Astrocyte (in vitro differentiated cells and primary cell): ENCODE measurements around the gene RTEL1. TPM values are rescaled to one million over a fixed set of nuclear protein-coding genes. Genes with fewer than 3 reads are reported as not detected.
"Not testable (repeated sequence)": the region's sequence is repeated elsewhere in the genome, so short reads cannot be mapped to it uniquely, and the experiment has no call there.

Experiments
- DNase-seq: peaks from one replicate; pipeline ENCODE4 v3.0.0-alpha.2; 2010; ENCODE audit warnings: low read depth
- FAIRE-seq: peaks from 2 replicates; lab custom pipeline; 2011; peaks lifted over from hg19 to GRCh38; lab: Jason Lieb, UNC
- H2AFZ ChIP-seq: 2 replicates; pipeline ENCODE4 v1.6.0; 2012; ENCODE audit warnings: low read depth, low read length, inconsistent platforms
- H3K27ac ChIP-seq: 2 replicates; pipeline ENCODE4 v1.5.1; 2011; ENCODE audit warnings: low read depth, low read length, inconsistent platforms
- H3K27me3 ChIP-seq: 2 replicates; pipeline ENCODE4 v1.6.0; 2011; ENCODE audit warnings: low read length, inconsistent platforms; ENCODE audit not compliant: insufficient read depth
- H3K36me3 ChIP-seq: 2 replicates; pipeline ENCODE4 v1.5.1; 2011; ENCODE audit warnings: low read length, inconsistent platforms; ENCODE audit not compliant: insufficient read depth
- H3K4me1 ChIP-seq: 2 replicates; pipeline ENCODE4 v1.5.1; 2011; ENCODE audit warnings: low read length, inconsistent platforms; ENCODE audit not compliant: insufficient read depth
- H3K4me2 ChIP-seq: 2 replicates; pipeline ENCODE4 v1.6.0; 2012; ENCODE audit warnings: low read length, inconsistent platforms
- H3K4me3 ChIP-seq: 2 replicates; pipeline ENCODE4 v1.5.1; 2011; ENCODE audit warnings: low read depth, mild to moderate bottlenecking, low read length, inconsistent platforms; ENCODE audit not compliant: insufficient read depth
- H3K79me2 ChIP-seq: 2 replicates; pipeline ENCODE4 v1.6.0; 2012; ENCODE audit warnings: mild to moderate bottlenecking, low read length, inconsistent platforms; ENCODE audit not compliant: insufficient read depth
- H3K9ac ChIP-seq: 2 replicates; pipeline ENCODE4 v1.6.0; 2012; ENCODE audit warnings: mild to moderate bottlenecking, low read length, inconsistent platforms
- H3K9me3 ChIP-seq: 2 replicates; pipeline ENCODE4 v1.5.1; 2012; ENCODE audit warnings: low read depth, mild to moderate bottlenecking, low read length, inconsistent platforms; ENCODE audit not compliant: insufficient read depth
- H4K20me1 ChIP-seq: 2 replicates; pipeline ENCODE4 v1.6.0; 2012; ENCODE audit warnings: low read length, inconsistent platforms; ENCODE audit not compliant: insufficient read depth
- H3K27ac Mint-ChIP-seq: one replicate; pipeline ENCODE4 v1.8.0; 2021; ENCODE audit warnings: mild to moderate bottlenecking, mixed read lengths; ENCODE audit not compliant: unreplicated experiment
- H3K27me3 Mint-ChIP-seq: one replicate; pipeline ENCODE4 v1.8.0; 2021; ENCODE audit warnings: low read depth, mixed read lengths; ENCODE audit not compliant: unreplicated experiment
- H3K36me3 Mint-ChIP-seq: one replicate; pipeline ENCODE4 v1.8.0; 2021; ENCODE audit warnings: low read depth, mixed read lengths; ENCODE audit not compliant: unreplicated experiment
- H3K4me1 Mint-ChIP-seq: one replicate; pipeline ENCODE4 v1.8.0; 2021; ENCODE audit warnings: low read depth, mixed read lengths; ENCODE audit not compliant: unreplicated experiment
- H3K4me3 Mint-ChIP-seq: one replicate; pipeline ENCODE4 v1.8.0; 2021; ENCODE audit warnings: mild to moderate bottlenecking, moderate library complexity, mixed read lengths; ENCODE audit not compliant: unreplicated experiment
- H3K9me3 Mint-ChIP-seq: one replicate; pipeline ENCODE4 v1.8.0; 2021; ENCODE audit warnings: mild to moderate bottlenecking, mixed read lengths; ENCODE audit not compliant: unreplicated experiment
- EZH2 ChIP-seq: IDR thresholded peaks from 2 replicates; pipeline ENCODE4 v1.6.1; 2012; ENCODE audit warnings: mild to moderate bottlenecking, low read length, inconsistent platforms; ENCODE audit not compliant: insufficient read depth
- total RNA-seq: library from RNA; stranded (reverse); gene quantifications from 2 replicates; pipeline ENCODE4 v1.2.1, GENCODE V29; 2021
- TF ChIP-seq, protein P1 (sequence below): IDR thresholded peaks from 2 replicates; pipeline ENCODE4 v1.5.1; 2011; ENCODE audit warnings: low read depth, mild to moderate bottlenecking, inconsistent platforms, low read length, moderate library complexity; ENCODE audit not compliant: insufficient read depth

Gene RTEL1
- total RNA-seq, 1 donor from 2014 or later = 15.5 TPM

DNA sequence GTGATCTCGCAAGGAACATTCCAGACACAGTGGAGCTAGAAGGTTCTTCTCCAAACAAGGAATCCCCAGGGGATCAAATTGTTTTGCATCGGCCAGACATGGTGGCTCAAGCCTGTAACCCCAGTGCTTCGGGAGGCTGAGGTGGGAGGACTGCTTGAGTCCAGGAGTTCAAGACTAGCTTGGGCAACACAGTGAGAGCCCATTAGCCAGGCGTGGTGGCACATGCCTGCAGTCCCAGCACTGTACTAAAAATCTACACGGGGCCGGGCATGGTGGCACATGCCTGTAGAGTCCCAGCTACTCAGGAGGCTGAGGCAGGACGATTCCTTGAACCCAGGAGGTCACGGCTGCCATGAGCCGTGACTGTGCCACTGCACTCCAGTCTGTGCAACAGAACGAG, 46.5 kb upstream of the RTEL1 start:
- H3K27me3 ChIP-seq = no peaks in the 10 kb centered on the region
- Mint-ChIP-seq H3K4me1 (peaks cover 7% of the 10 kb centered on the region), H3K27me3 (no peaks in the 10 kb centered on the region), H3K27ac (no peak overlapping the region), H3K36me3 (peaks cover 11% of the 10 kb centered on the region), H3K9me3 (no peaks in the 10 kb centered on the region), H3K4me3 (no peak overlapping the region)
- no peak overlapping the region for H3K4me2 ChIP-seq
- H4K20me1 ChIP-seq = peaks cover 30% of the 10 kb centered on the region
- H3K36me3 ChIP-seq = no peaks in the 10 kb centered on the region
- no peaks in the 10 kb centered on the region for H3K4me1 ChIP-seq
- H3K79me2 ChIP-seq = peaks cover 19% of the 10 kb centered on the region
- H2AFZ ChIP-seq = no peak overlapping the region
- FAIRE-seq (no peak), DNase-seq (no peak)
- TF ChIP-seq, protein P1, sequence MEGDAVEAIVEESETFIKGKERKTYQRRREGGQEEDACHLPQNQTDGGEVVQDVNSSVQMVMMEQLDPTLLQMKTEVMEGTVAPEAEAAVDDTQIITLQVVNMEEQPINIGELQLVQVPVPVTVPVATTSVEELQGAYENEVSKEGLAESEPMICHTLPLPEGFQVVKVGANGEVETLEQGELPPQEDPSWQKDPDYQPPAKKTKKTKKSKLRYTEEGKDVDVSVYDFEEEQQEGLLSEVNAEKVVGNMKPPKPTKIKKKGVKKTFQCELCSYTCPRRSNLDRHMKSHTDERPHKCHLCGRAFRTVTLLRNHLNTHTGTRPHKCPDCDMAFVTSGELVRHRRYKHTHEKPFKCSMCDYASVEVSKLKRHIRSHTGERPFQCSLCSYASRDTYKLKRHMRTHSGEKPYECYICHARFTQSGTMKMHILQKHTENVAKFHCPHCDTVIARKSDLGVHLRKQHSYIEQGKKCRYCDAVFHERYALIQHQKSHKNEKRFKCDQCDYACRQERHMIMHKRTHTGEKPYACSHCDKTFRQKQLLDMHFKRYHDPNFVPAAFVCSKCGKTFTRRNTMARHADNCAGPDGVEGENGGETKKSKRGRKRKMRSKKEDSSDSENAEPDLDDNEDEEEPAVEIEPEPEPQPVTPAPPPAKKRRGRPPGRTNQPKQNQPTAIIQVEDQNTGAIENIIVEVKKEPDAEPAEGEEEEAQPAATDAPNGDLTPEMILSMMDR = no peak
- TF ChIP-seq EZH2 = no peak
- H3K27ac ChIP-seq = no peak overlapping the region
- H3K4me3 ChIP-seq = no peak overlapping the region
- no peak overlapping the region for H3K9ac ChIP-seq
- H3K9me3 ChIP-seq = no peaks in the 10 kb centered on the region

DNA sequence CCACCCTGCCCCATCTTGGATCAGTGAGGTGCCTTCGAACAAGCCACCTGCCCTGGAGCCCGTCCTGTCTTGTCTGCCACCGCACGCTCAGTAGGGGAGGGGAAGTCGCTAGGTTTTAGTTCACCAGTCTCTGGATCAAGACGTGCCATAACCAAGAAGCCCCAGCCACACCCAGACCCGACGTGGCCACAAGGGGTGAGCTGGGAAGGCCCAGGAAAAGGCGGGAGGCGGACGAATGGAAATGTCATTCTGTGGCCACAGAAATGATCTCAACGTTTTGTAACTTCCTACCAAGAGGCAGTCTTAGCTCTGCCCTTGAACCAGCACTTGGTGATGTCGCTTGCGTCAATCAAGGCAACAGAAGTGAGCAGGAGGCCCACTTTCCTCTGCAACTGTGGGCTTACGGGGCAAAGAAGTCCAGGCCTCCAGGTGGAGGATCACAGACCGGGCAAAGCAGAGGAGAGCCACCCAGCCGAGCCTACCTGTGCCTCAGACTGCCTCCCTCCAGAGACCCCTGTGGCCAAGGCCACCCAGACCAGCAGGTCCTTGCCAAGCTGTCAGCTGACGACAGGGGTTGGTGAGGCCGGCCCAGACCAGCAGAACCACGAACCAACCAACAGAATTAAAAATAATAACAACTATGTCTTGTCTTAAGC, 45.7 kb upstream of the RTEL1 start:
- no peak for DNase-seq
- no peak overlapping the region for H3K27ac Mint-ChIP-seq

DNA sequence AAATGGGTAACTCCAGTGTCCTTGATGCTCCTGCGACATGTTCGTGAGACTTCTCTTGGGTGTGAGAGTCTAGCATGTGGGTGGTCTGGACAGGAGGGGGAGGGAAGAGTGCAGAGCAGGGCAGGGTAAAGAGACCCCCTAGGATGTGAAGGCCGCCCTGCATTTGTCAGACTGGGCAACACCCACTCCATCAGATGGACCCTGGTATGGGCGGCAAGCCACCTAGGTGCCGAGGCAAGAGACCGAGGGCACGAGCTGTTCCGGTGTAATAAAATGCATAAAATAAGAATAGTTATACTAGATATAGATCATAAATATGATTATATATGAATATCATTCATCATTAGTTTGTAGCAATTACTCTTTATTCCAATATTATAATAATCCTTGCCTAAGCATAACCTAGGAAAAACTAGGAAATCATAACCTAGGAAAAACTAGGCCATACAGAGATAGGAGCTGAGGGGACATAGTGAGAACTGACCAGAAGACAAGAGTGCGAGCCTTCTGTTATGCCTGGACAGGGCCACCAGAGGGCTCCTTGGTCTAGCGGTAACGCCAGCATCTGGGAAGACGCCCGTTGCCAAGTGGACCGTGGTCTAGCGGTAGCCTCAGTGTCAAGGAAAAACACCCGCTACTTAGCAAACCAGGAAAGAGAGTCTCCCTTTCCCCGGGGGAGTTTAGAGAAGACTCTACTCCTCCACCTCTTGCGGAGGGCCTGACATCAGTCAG, 44.1 kb upstream of the RTEL1 start:
- not testable (repeated sequence) for H3K4me1 ChIP-seq, FAIRE-seq, H3K9me3 Mint-ChIP-seq, H3K9ac ChIP-seq, DNase-seq, H3K4me3 ChIP-seq, H3K27me3 Mint-ChIP-seq, H3K9me3 ChIP-seq, H3K27me3 ChIP-seq, H3K4me2 ChIP-seq, H3K36me3 ChIP-seq, H3K4me3 Mint-ChIP-seq, H3K4me1 Mint-ChIP-seq, H2AFZ ChIP-seq, H3K27ac ChIP-seq, H3K27ac Mint-ChIP-seq
- Histone ChIP-seq H4K20me1 (peaks cover 39% of the 10 kb centered on the region), H3K79me2 (peaks cover 32% of the 10 kb centered on the region)
- H3K36me3 Mint-ChIP-seq = peaks cover 24% of the 10 kb centered on the region

More for the DNA sequence above, 45.7 kb upstream of the RTEL1 start:
- no peaks in the 10 kb centered on the region for H3K4me1 ChIP-seq
- H3K27me3 Mint-ChIP-seq = no peaks in the 10 kb centered on the region
- H2AFZ ChIP-seq = no peak overlapping the region
- H4K20me1 ChIP-seq = peaks cover 30% of the 10 kb centered on the region
- no peaks in the 10 kb centered on the region for H3K9me3 Mint-ChIP-seq
- no peak overlapping the region for H3K4me3 ChIP-seq
- H3K36me3 Mint-ChIP-seq = peaks cover 15% of the 10 kb centered on the region
- no peaks in the 10 kb centered on the region for H3K27me3 ChIP-seq
- H3K4me1 Mint-ChIP-seq = peaks cover 7% of the 10 kb centered on the region
- no peak for FAIRE-seq
- no peak overlapping the region for H3K4me2 ChIP-seq
- TF ChIP-seq, protein P1 = no peak
- no peak for TF ChIP-seq EZH2
- no peak overlapping the region for H3K9ac ChIP-seq
- no peaks in the 10 kb centered on the region for H3K36me3 ChIP-seq
- peaks cover 20% of the 10 kb centered on the region for H3K79me2 ChIP-seq
- H3K27ac ChIP-seq = no peak overlapping the region
- no peaks in the 10 kb centered on the region for H3K9me3 ChIP-seq
- peak overlapping the region; percentile 45 for H3K4me3 Mint-ChIP-seq
